ENCODE measurements around the gene BAZ2B.

GRCh38 chr2:159351977-159352376 is 264.4 kb downstream of the BAZ2B start:
- TF ChIP-seq POU2F2 (IDR thresholded peaks at IDR 0.05; ENCODE audit: low read depth, low read length) (no peak), POLR2A (IDR thresholded peaks at IDR 0.05; ENCODE audit: low read depth, low read length) (no peak)
